H1 (cell line): Measurements from ENCODE around the gene C6orf62. TPM values are rescaled to one million over a fixed set of nuclear protein-coding genes. Genes with fewer than 3 reads are reported as not detected.
"Not testable (repeated sequence)": the region's sequence is repeated elsewhere in the genome, so short reads cannot be mapped to it uniquely, and the experiment has no call there.

Experiments
- CTCF ChIA-PET: fragments of 300-600 bp; sonication (Branson Sonifier 250); formaldehyde crosslinking; loops from one replicate; lab custom pipeline; 2021; ENCODE audit not compliant: partially characterized antibody; lab: Charles Lee
- POLR2A ChIA-PET: fragments of 300-600 bp; sonication (Branson Sonifier 250); formaldehyde crosslinking; loops from one replicate; lab custom pipeline; 2021; ENCODE audit warnings: inconsistent platforms; ENCODE audit not compliant: partially characterized antibody; lab: Charles Lee
- DNase-seq, 2 experiments: peaks; one replicate each; pipeline versions ENCODE4 v3.0.0 to v3.0.0-alpha.2; 2010 to 2022; ENCODE audit warnings: low spot score in 2 of 2, low read depth in 1 of 2, mixed read lengths in 1 of 2
- FAIRE-seq: peaks from 2 replicates; lab custom pipeline; 2011; peaks lifted over from hg19 to GRCh38; lab: Jason Lieb, UNC
- H2AFZ ChIP-seq: 2 replicates; pipeline ENCODE4 v1.8.1; 2012; ENCODE audit warnings: low read length, inconsistent platforms
- H2AK5ac ChIP-seq: 2 replicates; pipeline ENCODE4 v1.6.1; 2013; ENCODE audit warnings: low read depth, low read length
- H2BK120ac ChIP-seq: replicated peaks from 2 replicates; pipeline ENCODE3; 2013; ENCODE audit warnings: low read depth, low read length, inconsistent platforms
- H2BK12ac ChIP-seq: 2 replicates; pipeline ENCODE4 v1.6.1; 2013; ENCODE audit warnings: low read depth, low read length
- H2BK15ac ChIP-seq: 2 replicates; pipeline ENCODE4 v1.6.1; 2013; ENCODE audit warnings: low read length
- H2BK20ac ChIP-seq: 2 replicates; pipeline ENCODE4 v1.6.1; 2013; ENCODE audit warnings: low read length
- H2BK5ac ChIP-seq: 2 replicates; pipeline ENCODE4 v1.6.1; 2013; ENCODE audit warnings: low read depth, low read length
- H3K14ac ChIP-seq: 2 replicates; pipeline ENCODE4 v1.6.1; 2013; ENCODE audit warnings: inconsistent platforms; ENCODE audit not compliant: insufficient read length
- H3K18ac ChIP-seq: 2 replicates; pipeline ENCODE4 v1.6.1; 2013; ENCODE audit warnings: low read length; ENCODE audit errors: extremely low read depth
- H3K23ac ChIP-seq: 2 replicates; pipeline ENCODE4 v1.6.1; 2013; ENCODE audit warnings: inconsistent platforms; ENCODE audit not compliant: insufficient read length
- H3K23me2 ChIP-seq: 2 replicates; pipeline ENCODE4 v1.6.1; 2013; ENCODE audit warnings: low read depth, low read length
- H3K27ac ChIP-seq: 2 replicates; pipeline ENCODE4 v1.6.1; 2011; ENCODE audit warnings: low read depth, low read length, inconsistent platforms
- H3K27me3 ChIP-seq, 4 experiments: replicated peaks in 1 of 4; 1 replicate in 1 of 4; 2 replicates in 3 of 4; pipeline versions ENCODE4 v1.6.1 to v1.8.1; 2011 to 2013; ENCODE audit warnings: low read length in 3 of 4, mild to moderate bottlenecking in 3 of 4, inconsistent platforms in 2 of 4, mixed read lengths in 2 of 4, moderate library complexity in 1 of 4; ENCODE audit not compliant: control insufficient read depth in 3 of 4, insufficient read depth in 3 of 4; ENCODE audit errors: extremely low read depth in 1 of 4
- H3K36me3 ChIP-seq, 4 experiments: 2 replicates each; pipeline versions ENCODE4 v1.6.1 to v1.8.1; 2011 to 2013; ENCODE audit warnings: mild to moderate bottlenecking in 4 of 4, low read length in 3 of 4, moderate library complexity in 2 of 4, control low read depth in 1 of 4, inconsistent platforms in 1 of 4; ENCODE audit not compliant: insufficient read depth in 4 of 4, control insufficient read depth in 2 of 4
- H3K4ac ChIP-seq: replicated peaks from 2 replicates; pipeline ENCODE3; 2013; ENCODE audit warnings: low read length, low read depth, mixed read lengths, inconsistent platforms; ENCODE audit not compliant: insufficient read length
- H3K4me1 ChIP-seq, 4 experiments: replicated peaks in 1 of 4; 1 replicate in 1 of 4; 2 replicates in 3 of 4; pipeline versions ENCODE4 v1.6.1 to v1.8.1; 2011 to 2013; ENCODE audit warnings: low read length in 3 of 4, inconsistent platforms in 2 of 4, mixed read lengths in 1 of 4; ENCODE audit not compliant: insufficient read depth in 4 of 4, control insufficient read depth in 3 of 4
- H3K4me2 ChIP-seq, 2 experiments: 2 replicates each; pipeline versions ENCODE4 v1.6.1 to v1.8.1; 2011 to 2013; ENCODE audit warnings: low read depth in 2 of 2, low read length in 2 of 2, control low read depth in 1 of 2, inconsistent platforms in 1 of 2, mild to moderate bottlenecking in 1 of 2; ENCODE audit not compliant: insufficient read depth in 1 of 2
- H3K4me3 ChIP-seq, 4 experiments: fragments of 200-600, 300-600 bp in 1 of 4; sonication (generic), shearing (Covaris generic), sonication (Bioruptor Twin) in 1 of 4; 2 replicates each; pipeline versions ENCODE4 v1.5.1 to v1.8.1; 2011 to 2016; ENCODE audit warnings: low read length in 4 of 4, low read depth in 3 of 4, control low read depth in 2 of 4, inconsistent platforms in 2 of 4, mild to moderate bottlenecking in 2 of 4, mixed read lengths in 1 of 4, moderate library complexity in 1 of 4; ENCODE audit not compliant: insufficient read depth in 2 of 4; ENCODE audit errors: extremely low read depth in 1 of 4
- H3K56ac ChIP-seq: replicated peaks from 2 replicates; pipeline ENCODE3; 2013; ENCODE audit warnings: low read depth, mild to moderate bottlenecking, mixed read lengths, low read length, inconsistent platforms; ENCODE audit not compliant: insufficient read length
- H3K79me1 ChIP-seq: 2 replicates; pipeline ENCODE4 v1.6.1; 2013; ENCODE audit warnings: low read depth, low read length, control low read depth
- H3K79me2 ChIP-seq, 2 experiments: 2 replicates each; pipeline versions ENCODE4 v1.6.1 to v1.8.1; 2012 to 2013; ENCODE audit warnings: low read length in 2 of 2, mild to moderate bottlenecking in 2 of 2, inconsistent platforms in 1 of 2; ENCODE audit not compliant: insufficient read depth in 2 of 2, control insufficient read depth in 1 of 2
- H3K9ac ChIP-seq, 4 experiments: replicated peaks in 1 of 4; 1 replicate in 1 of 4; 2 replicates in 3 of 4; pipeline versions ENCODE4 v1.6.1 to v1.8.1; 2011 to 2013; ENCODE audit warnings: low read depth in 3 of 4, low read length in 3 of 4, control low read depth in 2 of 4, mild to moderate bottlenecking in 2 of 4, moderate library complexity in 2 of 4, inconsistent platforms in 1 of 4; ENCODE audit errors: extremely low read depth in 1 of 4
- H3K9me3 ChIP-seq, 2 experiments: 2 replicates each; pipeline versions ENCODE4 v1.6.1 to v1.8.1; 2012 to 2013; ENCODE audit warnings: mild to moderate bottlenecking in 2 of 2, moderate library complexity in 2 of 2, control low read depth in 1 of 2, inconsistent platforms in 1 of 2, low read depth in 1 of 2, low read length in 1 of 2, mixed read lengths in 1 of 2; ENCODE audit not compliant: insufficient read depth in 2 of 2
- H4K20me1 ChIP-seq, 2 experiments: replicated peaks in 1 of 2; 2 replicates each; pipeline versions ENCODE3 to v1.8.1; 2011 to 2013; ENCODE audit warnings: inconsistent platforms in 2 of 2, low read length in 2 of 2, mild to moderate bottlenecking in 1 of 2; ENCODE audit not compliant: insufficient read depth in 2 of 2, control insufficient read depth in 1 of 2
- H4K5ac ChIP-seq: 2 replicates; pipeline ENCODE4 v1.6.1; 2013; ENCODE audit warnings: low read length, low read depth, mixed read lengths, inconsistent platforms; ENCODE audit not compliant: insufficient read length
- H4K8ac ChIP-seq: 2 replicates; pipeline ENCODE4 v1.8.0; 2013; ENCODE audit warnings: mild to moderate bottlenecking, moderate library complexity, low read length, inconsistent platforms; ENCODE audit not compliant: insufficient read depth; ENCODE audit errors: extremely low read depth
- H4K91ac ChIP-seq: replicated peaks from 2 replicates; pipeline ENCODE3; 2013; ENCODE audit warnings: low read length, mixed read lengths, inconsistent platforms; ENCODE audit not compliant: insufficient read length
- polyA plus RNA-seq, 7 experiments: library from polyadenylated mRNA; depleted of rRNA in 3 of 7; stranded (reverse) in 5 of 7; unstranded in 2 of 7; fragments of >200 nt in 5 of 7; fragments of 200-250 nt in 2 of 7; gene quantifications; 1 replicate in 5 of 7; 2 replicates in 1 of 7; 4 replicates in 1 of 7; pipeline versions ENCODE4 v1.2.1 to v1.2.3, GENCODE V29; 2011 to 2013; ENCODE audit warnings: missing spikeins in 2 of 7, mixed read lengths in 2 of 7
- total RNA-seq: library from RNA; stranded (reverse); fragmentation: NEBNext Ultra II Directional; extraction: Animal tissue kit (Norgen Biotek cat#: 25700); gene quantifications from 2 replicates; pipeline ENCODE4 v1.2.1, GENCODE V29; 2021

C6orf62 gene
- total and polyA plus RNA-seq, 2 of the 8 experiments (the other 6 are each of a cell fraction or from before 2014, with no cell fraction given), result 25.6 to 101 TPM

- H3K27me3 ChIP-seq, H2BK120ac ChIP-seq, H3K23ac ChIP-seq, DNase-seq, H3K4ac ChIP-seq, H3K4me3 ChIP-seq, H4K91ac ChIP-seq, H3K4me2 ChIP-seq, H2AK5ac ChIP-seq, H3K79me1 ChIP-seq, H3K18ac ChIP-seq, H4K20me1 ChIP-seq, H2BK12ac ChIP-seq, H3K56ac ChIP-seq, H2BK20ac ChIP-seq, H4K8ac ChIP-seq, H3K14ac ChIP-seq, H2BK15ac ChIP-seq, H2AFZ ChIP-seq, H4K5ac ChIP-seq, H3K9ac ChIP-seq, H2BK5ac ChIP-seq, FAIRE-seq, H3K4me1 ChIP-seq, H3K27ac ChIP-seq: not testable (repeated sequence)
- peaks cover 0 to 24% (median 12%) of the 10 kb centered on the region in 4 experiments; a peak in 3 of 8 replicates for H3K36me3 ChIP-seq
- H3K23me2 ChIP-seq, result peaks cover 13% of the 10 kb centered on the region
- ChIA-PET POLR2A (interaction anchor here (2.5 kb wide), 1 partner anchor 12 kb away, joined by 9 read pairs; no protein-coding TSS in a partner anchor), CTCF (interaction anchor here (0.9 kb wide), 1 partner anchor 10 kb away, joined by 3 read pairs; no protein-coding TSS in a partner anchor)
- peaks cover 27 to 37% of the 10 kb centered on the region in 2 experiments for H3K9me3 ChIP-seq
- H3K79me2 ChIP-seq, result peaks cover 0 to 15% of the 10 kb centered on the region in 2 experiments; a peak in 3 of 4 replicates
Measured at GRCh38 chr6:24670492-24670891, 48.5 kb downstream of the C6orf62 start.
